ENCODE data around the gene EEF1G.

GRCh38 chr11:62614275-62614674 is 40.6 kb upstream of the EEF1G start:
- TF ChIP-seq CTCF (IDR thresholded peaks at IDR 0.05) (no peak), EP300 (IDR thresholded peaks at IDR 0.05) (no peak)
